NCI-H187 (cell line): ENCODE data around the gene LAG3.

ENCODE experiments used
- DNase-seq, 2 experiments: peaks; one replicate each; lab custom pipeline; 2025; lab: John Stamatoyannopoulos, UW

Gene LAG3

DNA sequence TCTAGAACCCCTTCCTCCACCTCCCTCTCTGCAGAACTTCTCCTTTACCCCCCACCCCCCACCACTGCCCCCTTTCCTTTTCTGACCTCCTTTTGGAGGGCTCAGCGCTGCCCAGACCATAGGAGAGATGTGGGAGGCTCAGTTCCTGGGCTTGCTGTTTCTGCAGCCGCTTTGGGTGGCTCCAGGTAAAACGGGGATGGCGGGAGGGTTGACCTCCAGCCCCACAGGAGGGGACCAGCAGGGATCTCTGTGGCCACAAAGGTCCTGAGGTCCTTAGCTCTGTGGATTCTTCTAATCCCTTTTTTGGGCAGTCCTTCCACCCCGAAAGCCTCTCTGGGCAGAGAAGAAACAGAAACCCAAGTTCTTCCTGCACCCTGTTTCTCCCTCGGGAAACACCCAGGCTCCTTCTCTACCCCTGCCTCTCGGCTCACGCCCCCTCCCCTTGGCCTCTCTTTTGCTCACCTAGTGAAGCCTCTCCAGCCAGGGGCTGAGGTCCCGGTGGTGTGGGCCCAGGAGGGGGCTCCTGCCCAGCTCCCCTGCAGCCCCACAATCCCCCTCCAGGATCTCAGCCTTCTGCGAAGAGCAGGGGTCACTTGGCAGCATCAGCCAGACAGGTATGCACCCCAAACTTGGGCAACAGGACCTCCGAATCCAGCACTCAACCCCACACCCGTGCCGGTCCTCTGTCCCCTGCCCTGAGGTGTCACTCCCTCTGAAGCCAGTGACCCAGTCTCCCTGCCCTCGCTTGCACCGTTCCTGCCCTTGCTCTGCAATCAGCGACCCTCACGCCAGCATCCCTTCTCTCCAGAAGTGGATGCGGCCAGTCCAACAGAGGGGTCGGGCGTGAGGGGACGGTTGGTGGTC is 638 bp downstream of the LAG3 start:
- no peak for DNase-seq

GRCh38 chr12:6773590-6774351 is 1.5 kb downstream of the LAG3 start:
- no peak for DNase-seq

- DNase-seq, result no peak
Observed at GRCh38 chr12:6774499-6775062, 2.3 kb downstream of the LAG3 start.

DNA sequence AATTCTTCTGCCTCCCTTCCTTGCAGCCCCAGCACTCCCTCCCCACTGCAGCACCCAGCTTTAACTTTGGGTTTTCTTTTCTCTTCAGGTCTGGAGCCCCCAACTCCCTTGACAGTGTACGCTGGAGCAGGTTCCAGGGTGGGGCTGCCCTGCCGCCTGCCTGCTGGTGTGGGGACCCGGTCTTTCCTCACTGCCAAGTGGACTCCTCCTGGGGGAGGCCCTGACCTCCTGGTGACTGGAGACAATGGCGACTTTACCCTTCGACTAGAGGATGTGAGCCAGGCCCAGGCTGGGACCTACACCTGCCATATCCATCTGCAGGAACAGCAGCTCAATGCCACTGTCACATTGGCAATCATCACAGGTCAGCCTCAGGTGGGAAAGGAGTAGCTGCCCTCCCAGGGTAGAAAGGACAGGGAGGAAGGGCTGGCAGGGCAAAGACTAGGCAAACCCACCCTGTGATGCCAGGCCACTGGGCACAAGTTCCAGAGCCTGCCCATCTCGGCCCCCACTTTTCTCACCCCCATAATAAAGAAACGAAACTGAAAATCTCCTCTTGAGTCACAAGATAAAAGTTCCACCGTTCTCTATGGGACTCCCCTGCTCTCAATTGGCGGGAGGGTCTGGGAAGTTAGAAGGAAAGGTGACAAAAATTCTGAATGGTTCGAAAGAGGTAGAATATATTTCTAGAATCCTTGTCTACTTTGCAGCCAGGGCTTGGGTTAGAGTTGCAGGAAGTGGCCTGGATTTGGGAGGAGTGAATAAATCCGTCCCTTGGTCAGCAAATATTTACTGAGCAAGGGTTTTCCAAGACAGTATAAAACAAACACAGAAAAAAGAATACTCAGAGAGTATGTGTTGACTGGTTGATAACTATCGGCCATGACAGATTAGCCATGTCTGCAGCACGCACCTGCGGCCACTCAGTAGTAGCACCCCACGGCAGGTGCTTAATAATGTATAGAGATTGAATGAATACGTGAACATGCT is 3.2 kb downstream of the LAG3 start:
- DNase-seq, result no peak

DNA sequence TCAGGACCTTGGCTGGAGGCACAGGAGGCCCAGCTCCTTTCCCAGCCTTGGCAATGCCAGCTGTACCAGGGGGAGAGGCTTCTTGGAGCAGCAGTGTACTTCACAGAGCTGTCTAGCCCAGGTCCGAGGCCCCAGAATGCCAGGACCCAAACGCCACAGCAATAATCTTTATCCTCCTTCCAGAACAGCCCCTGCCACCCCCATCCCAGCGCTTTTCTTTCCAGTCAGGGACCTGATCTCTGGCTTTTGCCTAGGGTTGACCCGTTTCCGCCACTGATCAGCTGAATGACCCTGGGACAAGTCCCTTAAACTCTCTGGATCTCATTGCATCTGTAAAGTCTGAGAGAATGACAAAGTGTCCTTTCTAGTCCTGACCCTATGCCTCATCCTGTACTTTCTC is 5.1 kb downstream of the LAG3 start:
- no peak for DNase-seq

DNA sequence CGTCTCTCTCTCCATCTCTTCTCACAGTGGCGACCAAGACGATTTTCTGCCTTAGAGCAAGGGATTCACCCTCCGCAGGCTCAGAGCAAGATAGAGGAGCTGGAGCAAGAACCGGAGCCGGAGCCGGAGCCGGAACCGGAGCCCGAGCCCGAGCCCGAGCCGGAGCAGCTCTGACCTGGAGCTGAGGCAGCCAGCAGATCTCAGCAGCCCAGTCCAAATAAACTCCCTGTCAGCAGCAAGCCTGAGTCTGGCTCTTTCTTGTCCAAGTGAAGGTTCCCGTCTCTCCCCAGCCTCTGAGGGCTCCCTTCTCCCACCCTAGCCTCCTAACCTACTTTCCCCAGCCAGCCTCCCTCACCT is 5.9 kb downstream of the LAG3 start:
- DNase-seq, result no peak

- DNase-seq, result peak; percentile 91 to 93
Observed at GRCh38 chr12:6778574-6779550, 6.5 kb downstream of the LAG3 start.

- DNase-seq, result no peak
Observed at GRCh38 chr12:6779708-6780432, 7.5 kb downstream of the LAG3 start.

DNA sequence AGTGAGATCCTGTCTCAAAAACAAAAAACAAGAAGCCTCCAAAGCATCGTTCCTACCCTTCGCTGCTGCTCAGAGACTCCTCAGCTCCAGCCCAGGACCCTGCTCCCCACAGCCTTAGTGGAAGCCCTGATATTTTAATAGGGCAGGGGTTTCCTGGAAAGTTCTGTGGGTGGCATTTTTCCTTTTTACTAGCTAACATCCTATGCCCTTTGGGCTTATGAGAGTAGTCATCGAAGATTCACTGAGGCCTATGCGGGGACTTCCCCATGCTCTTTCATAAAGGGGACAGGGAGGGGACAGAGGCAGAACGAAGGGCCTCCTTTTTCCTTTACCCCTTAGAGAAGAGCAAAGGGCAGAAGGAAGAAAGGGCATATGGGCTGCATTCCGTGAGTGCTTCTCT is 8.3 kb downstream of the LAG3 start:
- no peak for DNase-seq

DNA sequence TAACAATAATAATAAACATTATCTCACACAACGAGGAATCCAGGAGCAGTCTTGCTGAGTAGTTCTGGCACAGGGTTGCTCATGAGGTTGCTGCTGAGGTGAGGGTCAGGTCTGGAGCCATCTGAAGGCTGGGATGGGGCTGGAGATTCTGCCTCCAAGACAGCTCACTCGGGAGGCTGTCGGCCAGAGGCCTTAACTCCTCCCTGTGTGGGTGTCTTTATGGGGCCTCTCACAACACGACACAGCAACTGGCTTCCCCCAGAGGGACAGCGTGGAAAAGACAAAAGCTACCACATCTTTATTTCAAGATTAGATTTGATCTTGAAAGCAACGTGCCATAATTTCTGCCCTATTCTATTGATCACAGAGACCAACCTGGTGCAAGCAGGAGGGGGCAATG is 9.8 kb downstream of the LAG3 start:
- DNase-seq, result no peak

DNA sequence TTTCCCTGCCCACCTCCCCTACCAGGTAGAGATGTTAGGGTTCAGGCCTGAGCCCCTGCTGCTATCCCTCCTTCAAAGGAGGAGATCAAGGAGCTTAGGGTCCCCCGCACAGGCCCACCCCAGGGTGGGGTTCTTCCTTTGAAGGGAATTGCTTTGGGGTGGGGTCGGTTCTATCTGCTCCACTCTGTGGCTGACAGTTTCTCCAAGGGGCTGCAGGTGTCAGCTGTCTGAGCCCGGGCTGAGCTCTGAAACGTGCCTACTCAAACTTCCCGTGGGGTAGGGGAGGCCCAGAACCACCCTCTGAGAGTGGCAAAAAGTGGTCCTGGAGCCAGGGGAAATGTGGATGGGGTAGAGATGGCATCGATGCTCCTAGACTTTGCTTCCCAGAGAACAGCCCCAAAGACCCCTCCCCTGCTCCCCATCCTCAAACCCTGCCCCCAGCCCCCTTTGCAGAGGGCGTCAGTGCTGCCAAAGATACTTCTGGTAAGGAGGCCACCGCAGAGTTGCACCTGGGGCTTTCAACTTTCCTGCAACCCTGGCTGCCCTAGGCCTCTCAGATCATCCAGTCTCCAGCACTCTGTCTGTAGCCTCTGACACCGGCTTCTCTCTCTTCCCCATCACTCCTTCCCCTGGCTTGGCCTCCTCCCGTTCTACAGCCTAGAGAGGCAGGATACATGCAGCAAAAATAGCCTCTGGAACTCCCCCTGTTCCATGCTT is 10.7 kb downstream of the LAG3 start:
- DNase-seq, result no peak

DNA sequence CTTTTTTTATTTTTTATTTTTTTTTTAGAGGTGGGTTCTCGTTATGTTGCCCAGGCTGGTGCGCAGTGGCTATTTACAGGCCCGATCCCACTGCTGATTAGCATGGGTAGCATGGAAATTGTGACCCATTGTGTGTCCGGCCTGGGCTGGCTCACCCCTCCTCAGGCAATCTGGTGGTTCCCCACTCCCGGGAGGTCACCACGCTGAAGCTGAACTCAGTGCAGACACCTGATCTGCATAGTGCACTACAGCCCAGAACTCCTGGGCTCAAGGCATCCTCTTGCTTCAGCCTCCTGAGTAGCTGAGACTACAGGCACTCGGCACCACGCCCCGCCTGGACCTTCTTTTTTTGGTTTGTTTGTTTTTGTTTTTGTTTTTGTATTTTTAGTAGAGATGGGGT is 11.5 kb downstream of the LAG3 start:
- no peak for DNase-seq

DNA sequence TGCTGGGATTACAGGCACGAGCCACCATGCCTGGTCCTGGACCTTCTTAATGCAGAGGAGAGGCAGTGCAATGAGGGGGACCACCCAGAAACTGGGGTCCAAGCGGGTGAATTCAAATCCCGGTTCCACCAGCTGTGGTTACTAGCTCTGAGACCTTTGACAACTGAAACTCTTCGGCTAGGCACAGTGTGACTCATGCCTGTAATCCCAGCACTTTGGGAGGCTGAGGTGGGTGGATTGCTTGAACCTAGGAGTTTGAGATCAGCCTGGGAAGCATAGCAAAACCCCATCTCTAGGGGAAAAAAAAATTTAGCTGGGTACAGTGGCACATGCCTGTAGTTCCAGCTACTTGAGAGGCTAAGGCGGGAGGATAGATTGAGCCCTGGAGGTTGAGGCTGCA is 12.0 kb downstream of the LAG3 start:
- DNase-seq, result no peak

GRCh38 chr12:6784761-6785160 is 12.4 kb downstream of the LAG3 start:
- DNase-seq, result no peak

DNA sequence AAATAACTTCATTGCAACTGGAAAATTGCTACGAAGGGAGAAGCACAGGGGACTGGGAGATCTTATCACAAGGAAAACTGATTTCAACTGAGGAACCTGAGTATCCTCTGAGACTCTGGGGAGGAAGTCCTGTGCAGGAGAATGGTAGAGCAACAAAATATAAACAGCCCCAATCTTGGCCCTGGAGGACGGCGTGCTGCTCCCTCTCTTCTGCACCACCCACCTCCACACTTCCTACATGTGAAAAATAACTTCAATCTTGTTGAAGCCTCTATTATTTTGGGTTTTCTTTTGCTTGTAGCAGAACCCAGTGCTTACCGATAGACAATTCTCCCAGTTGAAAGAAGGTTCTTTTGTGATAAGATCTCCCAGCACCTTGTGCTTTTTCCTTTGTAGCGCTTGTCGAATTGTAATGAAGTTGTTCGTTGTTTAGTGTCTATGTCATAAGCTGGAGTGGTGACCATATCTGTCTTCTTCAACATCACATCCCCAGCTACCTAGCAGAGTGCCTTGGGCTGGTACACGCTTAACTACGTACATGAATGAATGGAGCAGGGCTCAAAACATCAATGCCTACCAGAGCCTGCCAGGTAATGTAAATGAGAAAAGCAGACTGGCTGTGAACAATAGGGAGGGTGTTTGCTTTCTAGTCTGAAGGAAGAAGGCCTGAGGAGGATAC is 14.2 kb downstream of the LAG3 start:
- DNase-seq, result no peak

- DNase-seq, result no peak
Observed at GRCh38 chr12:6787309-6787708, 15.0 kb downstream of the LAG3 start.

DNA sequence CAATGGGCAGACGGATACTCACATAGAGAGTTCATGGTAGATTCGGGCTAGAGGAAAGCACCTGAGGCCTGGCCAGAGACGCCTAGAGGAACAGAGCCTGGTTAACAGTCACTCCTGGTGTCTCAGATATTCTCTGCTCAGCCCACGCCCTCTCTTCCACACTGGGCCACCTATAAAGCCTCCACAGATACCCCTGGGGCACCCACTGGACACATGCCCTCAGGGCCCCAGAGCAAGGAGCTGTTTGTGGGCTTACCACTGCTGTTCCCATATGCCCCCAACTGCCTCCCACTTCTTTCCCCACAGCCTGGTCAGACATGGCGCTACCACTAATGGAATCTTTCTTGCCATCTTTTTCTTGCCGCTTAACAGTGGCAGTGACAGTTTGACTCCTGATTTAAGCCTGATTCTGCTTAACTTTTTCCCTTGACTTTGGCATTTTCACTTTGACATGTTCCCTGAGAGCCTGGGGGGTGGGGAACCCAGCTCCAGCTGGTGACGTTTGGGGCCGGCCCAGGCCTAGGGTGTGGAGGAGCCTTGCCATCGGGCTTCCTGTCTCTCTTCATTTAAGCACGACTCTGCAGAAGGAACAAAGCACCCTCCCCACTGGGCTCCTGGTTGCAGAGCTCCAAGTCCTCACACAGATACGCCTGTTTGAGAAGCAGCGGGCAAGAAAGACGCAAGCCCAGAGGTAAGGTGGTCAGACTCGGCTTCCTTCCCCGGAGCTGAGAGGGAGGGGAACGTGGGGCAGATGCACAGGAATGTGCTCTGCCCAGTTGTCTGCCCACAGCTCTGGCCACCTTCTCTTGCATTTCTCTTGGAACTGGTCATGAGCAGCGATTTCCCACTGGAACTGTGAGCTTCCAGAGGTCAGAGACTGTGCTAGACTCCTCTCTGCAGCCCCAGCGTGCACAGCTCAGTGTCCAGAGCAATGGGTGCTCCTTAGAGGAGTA is 16.9 kb downstream of the LAG3 start, which contains the start of gene CD4:
Gene CD4, plus strand, starts transcription at position 557 of the 953 bp plus-strand sequence. CDS start 10,611 bp downstream, outside the sequence.
- DNase-seq, result no peak
